Measurements from ENCODE around the gene HS3ST6. TPM values are rescaled to one million over a fixed set of nuclear protein-coding genes. Genes with fewer than 3 reads are reported as not detected.

The HS3ST6 gene
- total and polyA plus RNA-seq, 2 of the 13 experiments (the other 11 are each of a cell fraction or from before 2014, with no cell fraction given): not detected

DNA sequence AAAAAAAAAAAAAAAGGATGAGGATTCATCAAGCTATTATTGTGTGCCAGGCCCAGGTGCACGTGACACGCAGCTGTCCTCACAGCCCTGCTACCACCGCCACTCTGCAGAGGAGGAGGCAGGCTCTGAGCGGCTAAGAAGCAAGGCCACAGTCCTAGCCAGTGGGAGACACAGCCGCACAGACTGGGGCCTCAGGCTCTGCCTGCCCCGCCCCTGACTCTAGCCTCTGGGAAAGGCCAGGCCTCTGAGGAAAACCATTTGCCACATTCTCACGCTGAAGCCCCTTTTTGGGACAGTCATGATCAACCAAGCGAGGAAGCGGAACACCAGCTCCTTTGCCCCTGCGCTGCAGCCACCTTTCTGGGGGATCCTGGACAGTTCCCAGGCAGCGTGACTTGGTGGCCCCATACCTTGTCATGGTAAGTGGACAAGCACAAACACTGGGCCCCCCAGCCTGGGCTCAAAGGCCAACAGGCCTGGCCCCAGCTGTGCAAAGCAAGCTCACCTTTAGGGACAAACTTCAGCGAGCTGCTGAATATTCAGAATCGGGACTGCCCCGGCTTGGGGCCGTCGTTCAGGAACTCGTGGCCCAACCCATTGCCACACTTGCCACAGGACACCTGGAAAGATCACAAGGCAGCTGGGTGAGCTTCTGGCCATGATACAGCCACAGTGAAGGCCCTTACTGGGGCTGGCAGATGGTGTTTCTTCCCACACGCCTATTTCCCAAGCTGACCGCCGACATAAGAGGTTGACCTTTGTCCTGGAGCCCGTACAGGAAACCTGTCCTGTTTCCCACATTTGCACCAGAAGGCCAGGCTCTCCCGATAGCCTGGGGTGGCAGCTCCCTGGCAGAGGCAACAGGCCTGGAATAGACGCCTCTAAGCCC, 22.3 kb upstream of the HS3ST6 start (continued):
- no peak for TF ChIP-seq FOSL1 (CRISPR knock-in tag; IDR thresholded peaks at IDR 0.05; ENCODE audit: borderline replicate concordance)
- TF ChIP-seq ZNF589 (CRISPR knock-in tag; conservative IDR thresholded peaks at IDR 0.05): 0 out of 2 replicates have a peak, but pooled peaks have one; percentile 62
- no peak for TF ChIP-seq NFRKB (IDR thresholded peaks at IDR 0.05)
- 0 out of 2 replicates have a peak, but pooled peaks have one; percentile 52 for TF ChIP-seq ZNF510 (CRISPR knock-in tag; IDR thresholded peaks at IDR 0.05; ENCODE audit: low read depth)
- no peak for TF ChIP-seq ZNF460 (CRISPR knock-in tag; IDR thresholded peaks at IDR 0.05; ENCODE audit: borderline replicate concordance)
- no peak; the same call in 1 of the 2 replicates for TF ChIP-seq SP2 (CRISPR knock-in tag; IDR thresholded peaks at IDR 0.05)
- 0 out of 2 replicates have a peak, but pooled peaks have one; percentile 15 for TF ChIP-seq FOXC1 (CRISPR knock-in tag; IDR thresholded peaks at IDR 0.05; ENCODE audit: borderline replicate concordance)
- TF ChIP-seq MAZ (IDR thresholded peaks at IDR 0.05; ENCODE audit: borderline replicate concordance, low read depth, low read length): no peak
- 0 out of 2 replicates have a peak, but pooled peaks have one; percentile 50 for TF ChIP-seq MAZ (CRISPR knock-in tag; IDR thresholded peaks at IDR 0.05; ENCODE audit: low read depth)
- 0 out of 2 replicates have a peak, but pooled peaks have one; percentile 31 for TF ChIP-seq SNAPC2 (CRISPR knock-in tag; IDR thresholded peaks at IDR 0.05)
- no peak for TF ChIP-seq PCBP2 (optimal IDR thresholded peaks at IDR 0.05; ENCODE audit: low read depth, low read length, poor library complexity, severe bottlenecking)
- TF ChIP-seq CBX2 (IDR thresholded peaks at IDR 0.05; ENCODE audit: low read depth, low read length): no peak
- no peak for TF ChIP-seq CBX2 (CRISPR knock-in tag; IDR thresholded peaks at IDR 0.05; ENCODE audit: low read depth)
- peak; percentile 63 for TF ChIP-seq FOSL2 (CRISPR knock-in tag; IDR thresholded peaks at IDR 0.05)
- peak; percentile 75 for TF ChIP-seq ZNF235 (CRISPR knock-in tag; IDR thresholded peaks at IDR 0.05; ENCODE audit: borderline replicate concordance)
- TF ChIP-seq MEIS2 (CRISPR knock-in tag; IDR thresholded peaks at IDR 0.05): peak; percentile 61; the same call in 1 of the 2 replicates
- peak; percentile 91 for TF ChIP-seq ZNF280D (CRISPR knock-in tag; IDR thresholded peaks at IDR 0.05)
- peak; percentile 93 for TF ChIP-seq ZNF781 (CRISPR knock-in tag; IDR thresholded peaks at IDR 0.05; ENCODE audit: borderline replicate concordance, not compliant biosample characterization)
- TF ChIP-seq SMC3 (IDR thresholded peaks at IDR 0.05; ENCODE audit: low read length): no peak
- no peak for TF ChIP-seq ZNF678 (CRISPR knock-in tag; IDR thresholded peaks at IDR 0.05)
- TF ChIP-seq ZNF264 (CRISPR knock-in tag; IDR thresholded peaks at IDR 0.05): peak; percentile 99
- TF ChIP-seq NCOA5 (CRISPR knock-in tag; IDR thresholded peaks at IDR 0.05): no peak
- peak; percentile 74 for TF ChIP-seq ISL2 (CRISPR knock-in tag; IDR thresholded peaks at IDR 0.05)
- TF ChIP-seq, protein P1, sequence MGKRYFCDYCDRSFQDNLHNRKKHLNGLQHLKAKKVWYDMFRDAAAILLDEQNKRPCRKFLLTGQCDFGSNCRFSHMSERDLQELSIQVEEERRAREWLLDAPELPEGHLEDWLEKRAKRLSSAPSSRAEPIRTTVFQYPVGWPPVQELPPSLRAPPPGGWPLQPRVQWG (CRISPR knock-in tag; IDR thresholded peaks at IDR 0.05; ENCODE audit: borderline replicate concordance, low read depth): no peak
- no peak; the same call in 1 of the 2 replicates for TF ChIP-seq CENPT (CRISPR knock-in tag; IDR thresholded peaks at IDR 0.05; ENCODE audit: low read depth)
- TF ChIP-seq SP4 (CRISPR knock-in tag; IDR thresholded peaks at IDR 0.05): no peak
- peak; percentile 78; the same call in 1 of the 2 replicates for TF ChIP-seq ZNF337 (CRISPR knock-in tag; IDR thresholded peaks at IDR 0.05; ENCODE audit: borderline replicate concordance, low read depth)
- TF ChIP-seq REL (CRISPR knock-in tag; conservative IDR thresholded peaks at IDR 0.05): peak; percentile 81
